Caco-2 (cell line): ENCODE results near the gene CALHM2. TPM values are rescaled to one million over a fixed set of nuclear protein-coding genes. Genes with fewer than 3 reads are reported as not detected.

Experiments used
- BruUV-seq: library from RNA; stranded (reverse); fragments of 400-500 nt; replicated peaks from 2 replicates; lab custom pipeline; 2021; lab: Mats Ljungman, UMichigan
- CTCF ChIA-PET: fragments of 300-600 bp; sonication (Branson Sonifier 250); formaldehyde crosslinking; loops from one replicate; lab custom pipeline; 2022; ENCODE audit warnings: antibody characterized with exemption; lab: Charles Lee
- POLR2A ChIA-PET: fragments of 300-600 bp; sonication (Branson Sonifier 250); formaldehyde crosslinking; loops from one replicate; lab custom pipeline; 2022; ENCODE audit warnings: antibody characterized with exemption; lab: Charles Lee
- DNase-seq, 2 experiments: peaks; one replicate each; pipeline versions ENCODE4 v3.0.0 to v3.0.0-alpha.2; 2020 to 2022
- H3K27me3 ChIP-seq: replicated peaks from 2 replicates; pipeline ENCODE4 v1.6.0; 2011; ENCODE audit warnings: low read length; ENCODE audit not compliant: control insufficient read depth, insufficient read depth
- H3K36me3 ChIP-seq: 2 replicates; pipeline ENCODE4 v1.5.1; 2011; ENCODE audit warnings: low read length; ENCODE audit not compliant: control insufficient read depth, insufficient read depth
- H3K4me1 ChIP-seq: fragments of 250-450 bp; sonication (Bioruptor Pico); 2 replicates; pipeline ENCODE4 v1.5.1; 2020; ENCODE audit warnings: mild to moderate bottlenecking
- H3K4me3 ChIP-seq: 2 replicates; pipeline ENCODE4 v1.5.1; 2011; ENCODE audit warnings: low read depth, mild to moderate bottlenecking, control low read depth, low read length
- H3K9me3 ChIP-seq: fragments of 250-450 bp; sonication (Bioruptor Pico); 2 replicates; pipeline ENCODE4 v1.5.1; 2020; ENCODE audit warnings: mild to moderate bottlenecking, moderate library complexity
- H3K27ac Mint-ChIP-seq: one replicate; pipeline ENCODE4 v1.8.0; 2022; ENCODE audit warnings: mixed read lengths; ENCODE audit not compliant: unreplicated experiment
- H3K27me3 Mint-ChIP-seq: one replicate; pipeline ENCODE4 v1.8.0; 2022; ENCODE audit warnings: mixed read lengths; ENCODE audit not compliant: insufficient read depth, unreplicated experiment
- H3K36me3 Mint-ChIP-seq: one replicate; pipeline ENCODE4 v1.8.0; 2022; ENCODE audit warnings: mild to moderate bottlenecking, mixed read lengths; ENCODE audit not compliant: insufficient read depth, unreplicated experiment
- H3K4me1 Mint-ChIP-seq: one replicate; pipeline ENCODE4 v1.8.0; 2022; ENCODE audit warnings: low read depth, mixed read lengths; ENCODE audit not compliant: unreplicated experiment
- H3K4me3 Mint-ChIP-seq: one replicate; pipeline ENCODE4 v1.8.0; 2022; ENCODE audit warnings: mild to moderate bottlenecking, moderate library complexity, mixed read lengths; ENCODE audit not compliant: unreplicated experiment
- H3K9me3 Mint-ChIP-seq: one replicate; pipeline ENCODE4 v1.8.0; 2022; ENCODE audit warnings: mixed read lengths; ENCODE audit not compliant: unreplicated experiment
- intact Hi-C: fragments of 100-400 bp; cut with micrococcal nuclease; formaldehyde crosslinking; loops from one replicate; pipeline ENCODE4 v1.10.0; 2022; ENCODE audit not compliant: unreplicated experiment
- total RNA-seq: library from RNA; stranded (reverse); gene quantifications from 2 replicates; pipeline ENCODE4 v1.2.3, GENCODE V29; 2022
- TF ChIP-seq, protein P1 (sequence below), 2 experiments: fragments of 200-600 bp in 1 of 2; IDR thresholded peaks; 1 replicate in 1 of 2; 2 replicates in 1 of 2; pipeline versions ENCODE4 v1.5.1 to v1.8.0; 2011 to 2022; ENCODE audit warnings: antibody characterized with exemption in 1 of 2, control low read depth in 1 of 2, inconsistent platforms in 1 of 2, low read depth in 1 of 2, low read length in 1 of 2, mild to moderate bottlenecking in 1 of 2, moderate library complexity in 1 of 2; ENCODE audit not compliant: insufficient read depth in 1 of 2, severe bottlenecking in 1 of 2, unreplicated experiment in 1 of 2

Gene CALHM2
- total RNA-seq, 1 experiment from 2014 or later, result 0.52 TPM

DNA sequence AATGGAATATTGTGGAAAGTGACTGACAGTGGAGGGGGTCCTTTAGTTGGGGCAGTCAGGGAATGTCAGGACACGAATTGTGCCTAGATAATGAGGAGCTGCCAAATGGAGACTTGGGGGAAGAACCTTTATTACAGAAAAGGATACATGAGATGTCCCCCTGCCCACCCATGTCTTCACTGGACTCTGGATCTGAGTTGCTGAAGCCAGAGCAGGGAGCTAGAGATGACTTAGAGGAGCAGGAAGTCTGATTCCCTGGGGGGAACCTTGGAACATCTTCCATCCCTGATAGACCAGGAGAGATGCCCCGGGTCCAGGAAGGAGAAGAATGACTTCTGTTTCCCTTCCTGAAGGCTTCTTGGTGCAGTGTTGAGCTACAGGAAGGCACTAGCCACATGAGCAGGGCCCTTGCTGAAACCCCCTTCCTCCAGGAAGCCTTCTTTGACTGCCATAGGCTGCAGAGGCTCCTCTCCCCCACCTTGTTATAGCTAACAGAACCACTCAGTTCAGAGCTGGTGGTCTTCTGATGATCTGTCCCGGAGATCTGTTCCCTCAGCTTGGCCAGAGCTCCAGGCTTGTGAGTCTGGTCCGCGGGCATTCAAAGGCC, 40.6 kb upstream of the CALHM2 start:
- Mint-ChIP-seq H3K27me3 (peaks cover 3% of the 10 kb centered on the region), H3K4me1 (peaks cover 14% of the 10 kb centered on the region), H3K27ac (no peak overlapping the region), H3K9me3 (no peaks in the 10 kb centered on the region), H3K4me3 (peak overlapping the region; percentile 64), H3K36me3 (no peaks in the 10 kb centered on the region)
- TF ChIP-seq, protein P1, sequence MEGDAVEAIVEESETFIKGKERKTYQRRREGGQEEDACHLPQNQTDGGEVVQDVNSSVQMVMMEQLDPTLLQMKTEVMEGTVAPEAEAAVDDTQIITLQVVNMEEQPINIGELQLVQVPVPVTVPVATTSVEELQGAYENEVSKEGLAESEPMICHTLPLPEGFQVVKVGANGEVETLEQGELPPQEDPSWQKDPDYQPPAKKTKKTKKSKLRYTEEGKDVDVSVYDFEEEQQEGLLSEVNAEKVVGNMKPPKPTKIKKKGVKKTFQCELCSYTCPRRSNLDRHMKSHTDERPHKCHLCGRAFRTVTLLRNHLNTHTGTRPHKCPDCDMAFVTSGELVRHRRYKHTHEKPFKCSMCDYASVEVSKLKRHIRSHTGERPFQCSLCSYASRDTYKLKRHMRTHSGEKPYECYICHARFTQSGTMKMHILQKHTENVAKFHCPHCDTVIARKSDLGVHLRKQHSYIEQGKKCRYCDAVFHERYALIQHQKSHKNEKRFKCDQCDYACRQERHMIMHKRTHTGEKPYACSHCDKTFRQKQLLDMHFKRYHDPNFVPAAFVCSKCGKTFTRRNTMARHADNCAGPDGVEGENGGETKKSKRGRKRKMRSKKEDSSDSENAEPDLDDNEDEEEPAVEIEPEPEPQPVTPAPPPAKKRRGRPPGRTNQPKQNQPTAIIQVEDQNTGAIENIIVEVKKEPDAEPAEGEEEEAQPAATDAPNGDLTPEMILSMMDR (IDR thresholded peaks at IDR 0.05; ENCODE audit: insufficient read depth in 1 of 2, low read depth in 1 of 2, low read length in 1 of 2, severe bottlenecking in 1 of 2, unreplicated experiment in 1 of 2), result no peak
- ChIA-PET POLR2A (no interaction called here), CTCF (interaction anchor here (0.7 to 1.5 kb wide), 3 partner anchors 10 to 100 kb away, joined by 3 to 6 read pairs (median 3); no protein-coding TSS in a partner anchor)
- Histone ChIP-seq H3K4me3 (no peak overlapping the region), H3K9me3 (no peaks in the 10 kb centered on the region), H3K4me1 (peaks cover 23% of the 10 kb centered on the region), H3K27me3 (peaks cover 3% of the 10 kb centered on the region), H3K36me3 (no peaks in the 10 kb centered on the region)
- DNase-seq, result no peak
- no TSS peak for BruUV-seq
- intact Hi-C loops, result loop anchor here (5.0 kb wide), 1 partner anchor 85 kb away; no protein-coding TSS in a partner anchor

DNA sequence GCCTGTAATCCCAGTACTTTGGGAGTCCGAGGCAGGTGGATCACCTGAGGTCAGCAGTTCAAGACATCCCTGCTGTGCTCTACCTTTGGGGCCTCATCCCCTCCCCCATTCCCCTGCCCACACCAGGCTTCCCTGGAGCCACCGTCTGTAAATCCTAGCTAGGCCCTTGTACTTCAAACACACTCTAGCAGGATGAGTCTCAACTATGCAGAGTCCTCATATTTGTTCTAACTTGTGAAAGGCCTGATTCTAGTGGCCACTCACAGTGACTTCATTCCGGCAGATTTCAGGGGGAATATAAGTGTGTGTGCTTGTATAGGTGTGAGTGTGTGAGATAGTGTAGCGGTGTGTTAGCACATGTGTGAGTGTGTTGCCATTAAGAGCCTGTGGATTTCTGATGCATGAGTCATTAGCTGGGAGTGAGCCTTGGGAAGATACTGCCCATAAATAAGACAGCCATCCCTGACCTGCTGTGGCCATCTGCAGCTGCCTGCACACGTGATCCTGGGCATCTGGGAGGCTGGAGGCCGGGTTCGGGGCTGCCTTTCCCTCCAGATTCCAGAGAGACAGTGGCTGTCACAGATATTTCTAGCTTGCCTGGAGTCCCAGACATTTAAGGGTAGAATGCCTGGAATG, 39.7 kb upstream of the CALHM2 start:
- H3K36me3 Mint-ChIP-seq, result no peaks in the 10 kb centered on the region
- ChIA-PET CTCF (no interaction called here), POLR2A (no interaction called here)
- no TSS peak for BruUV-seq
- intact Hi-C loops, result loop anchor here (5.0 kb wide), 1 partner anchor 85 kb away; no protein-coding TSS in a partner anchor
- H3K4me3 Mint-ChIP-seq, result peak overlapping the region; percentile 2
- Histone ChIP-seq H3K9me3 (no peaks in the 10 kb centered on the region), H3K27me3 (peaks cover 3% of the 10 kb centered on the region; the same call in 1 of the 2 replicates), H3K36me3 (no peaks in the 10 kb centered on the region), H3K4me3 (no peak overlapping the region), H3K4me1 (peaks cover 23% of the 10 kb centered on the region)
- TF ChIP-seq, protein P1 (IDR thresholded peaks at IDR 0.05; ENCODE audit: insufficient read depth in 1 of 2, low read depth in 1 of 2, low read length in 1 of 2, severe bottlenecking in 1 of 2, unreplicated experiment in 1 of 2), result no peak
- no peak overlapping the region for H3K27ac Mint-ChIP-seq
- H3K27me3 Mint-ChIP-seq, result peaks cover 3% of the 10 kb centered on the region
- H3K4me1 Mint-ChIP-seq, result peaks cover 14% of the 10 kb centered on the region
- no peaks in the 10 kb centered on the region for H3K9me3 Mint-ChIP-seq
- peak; percentile 45 to 69 for DNase-seq

DNA sequence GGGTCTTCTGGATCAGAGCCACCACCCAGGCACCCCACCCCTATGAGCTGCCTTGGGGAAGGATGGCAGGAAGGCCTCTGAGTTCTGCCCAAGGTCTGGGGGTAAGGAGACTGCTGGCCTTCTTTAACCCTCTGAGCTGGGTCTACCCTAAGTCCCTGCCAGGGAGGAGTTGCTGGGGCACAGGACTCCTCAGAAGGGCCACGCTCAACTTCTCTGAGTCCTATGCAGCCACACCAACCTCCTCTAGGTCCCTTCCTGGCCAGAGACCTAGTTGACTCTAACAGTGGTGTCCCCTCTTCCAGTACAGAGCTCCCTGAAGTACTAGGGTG, 38.8 kb upstream of the CALHM2 start:
- Histone ChIP-seq H3K36me3 (no peaks in the 10 kb centered on the region), H3K9me3 (no peaks in the 10 kb centered on the region), H3K27me3 (peaks cover 3% of the 10 kb centered on the region; the same call in 1 of the 2 replicates), H3K4me3 (no peak overlapping the region), H3K4me1 (peaks cover 23% of the 10 kb centered on the region)
- Mint-ChIP-seq H3K4me1 (peaks cover 14% of the 10 kb centered on the region), H3K4me3 (no peak overlapping the region), H3K9me3 (no peaks in the 10 kb centered on the region), H3K27me3 (peaks cover 3% of the 10 kb centered on the region), H3K36me3 (no peaks in the 10 kb centered on the region), H3K27ac (no peak overlapping the region)
- intact Hi-C loops, result loop anchor here (5.0 kb wide), 1 partner anchor 86 kb away; no protein-coding TSS in a partner anchor
- ChIA-PET POLR2A (interaction anchor here (0.6 kb wide), 1 partner anchor 62 kb away, joined by 3 read pairs; no protein-coding TSS in a partner anchor), CTCF (no interaction called here)
- TF ChIP-seq, protein P1 (IDR thresholded peaks at IDR 0.05; ENCODE audit: insufficient read depth in 1 of 2, low read depth in 1 of 2, low read length in 1 of 2, severe bottlenecking in 1 of 2, unreplicated experiment in 1 of 2), result no peak
- no peak for DNase-seq
- no TSS peak for BruUV-seq
